MG63 (cell line): ENCODE measurements around the gene SLC25A42. TPM values are rescaled to one million over a fixed set of nuclear protein-coding genes. Genes with fewer than 3 reads are reported as not detected.
"Not testable (repeated sequence)": the region's sequence is repeated elsewhere in the genome, so short reads cannot be mapped to it uniquely, and the experiment has no call there.

Source experiments
- DNase-seq: peaks from one replicate; pipeline ENCODE4 v3.0.0-alpha.2; 2020
- H3K27me3 ChIP-seq: fragments of 250-450 bp; sonication (Bioruptor Pico); 2 replicates; pipeline ENCODE4 v1.5.1; 2020; ENCODE audit warnings: mild to moderate bottlenecking, moderate library complexity
- H3K36me3 ChIP-seq: fragments of 250-450 bp; sonication (Bioruptor Pico); 2 replicates; pipeline ENCODE4 v1.5.1; 2020; ENCODE audit warnings: mild to moderate bottlenecking, moderate library complexity
- H3K4me3 ChIP-seq: fragments of 250-450 bp; sonication (Bioruptor Pico); 2 replicates; pipeline ENCODE4 v1.5.1; 2020; ENCODE audit warnings: mild to moderate bottlenecking, moderate library complexity
- H3K9me3 ChIP-seq: fragments of 250-450 bp; sonication (Bioruptor Pico); 2 replicates; pipeline ENCODE4 v1.5.1; 2020; ENCODE audit warnings: mild to moderate bottlenecking, moderate library complexity
- total RNA-seq: library from RNA; depleted of rRNA; stranded (reverse); fragments of >200 nt; shearing (Covaris generic); gene quantifications from 2 replicates; pipeline ENCODE4 v1.2.3, GENCODE V29; 2014; ENCODE audit warnings: low replicate concordance; rRNA removed

SLC25A42 gene, protein sequence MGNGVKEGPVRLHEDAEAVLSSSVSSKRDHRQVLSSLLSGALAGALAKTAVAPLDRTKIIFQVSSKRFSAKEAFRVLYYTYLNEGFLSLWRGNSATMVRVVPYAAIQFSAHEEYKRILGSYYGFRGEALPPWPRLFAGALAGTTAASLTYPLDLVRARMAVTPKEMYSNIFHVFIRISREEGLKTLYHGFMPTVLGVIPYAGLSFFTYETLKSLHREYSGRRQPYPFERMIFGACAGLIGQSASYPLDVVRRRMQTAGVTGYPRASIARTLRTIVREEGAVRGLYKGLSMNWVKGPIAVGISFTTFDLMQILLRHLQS
- total RNA-seq, result 2.0 and 10.0 TPM in 2 replicates

DNA sequence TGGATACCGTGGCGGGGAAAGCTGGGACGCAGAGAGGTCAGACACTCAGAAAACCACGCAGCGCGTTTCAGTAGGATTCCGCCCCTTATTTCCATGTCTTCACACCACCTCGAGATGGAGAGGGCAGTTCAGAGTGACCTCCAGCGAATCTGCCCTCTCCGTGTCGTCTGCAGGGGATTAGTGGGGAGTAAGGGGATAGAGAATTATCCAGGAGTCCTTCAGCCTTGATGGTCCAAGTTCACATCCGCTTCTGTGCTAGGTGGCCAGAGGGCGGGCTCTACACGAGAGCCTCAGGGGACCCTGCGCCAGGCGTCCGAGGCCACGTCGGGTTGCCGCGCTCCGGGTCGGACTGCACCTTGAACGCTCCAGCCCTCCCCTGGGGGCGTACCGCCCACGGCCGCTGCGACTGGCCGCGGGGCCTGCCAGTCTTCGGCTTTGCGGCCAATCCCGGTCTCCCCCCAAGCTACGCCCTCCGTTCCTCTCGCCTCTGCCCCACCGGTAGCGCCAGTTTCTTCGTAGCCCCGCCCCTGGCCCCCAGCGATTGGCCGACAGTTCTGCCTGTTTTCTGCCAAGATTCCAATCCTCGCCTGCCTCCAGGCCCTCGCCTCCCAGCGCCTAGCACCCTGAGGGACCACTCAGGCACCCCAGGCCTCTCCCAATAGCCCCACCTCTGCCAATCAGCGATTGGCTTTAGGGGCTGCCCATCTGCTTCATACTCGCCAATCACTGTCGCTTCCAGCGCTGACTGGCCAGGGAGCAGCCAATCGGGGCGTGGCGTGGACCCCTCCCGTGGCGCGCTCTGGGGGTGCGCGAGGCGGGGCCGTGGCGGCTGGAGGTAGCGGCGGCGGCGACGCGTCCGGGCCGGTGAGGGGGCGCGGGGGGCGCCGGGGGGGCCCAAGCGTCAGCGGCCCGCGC lies at the start of gene SLC25A42:
TSS of gene SLC25A42 (plus strand) at position 812 of the 915 bp plus-strand sequence. CDS start 32,131 bp downstream, outside the sequence.
- no peaks in the 10 kb centered on the region for H3K9me3 ChIP-seq
- peaks cover 12% of the 10 kb centered on the region; the same call in 1 of the 2 replicates for H3K27me3 ChIP-seq
- peaks cover 27% of the 10 kb centered on the region for H3K36me3 ChIP-seq
- DNase-seq, result peak; percentile 100
- peak within 1 kb of the TSS; percentile 57 for H3K4me3 ChIP-seq

DNA sequence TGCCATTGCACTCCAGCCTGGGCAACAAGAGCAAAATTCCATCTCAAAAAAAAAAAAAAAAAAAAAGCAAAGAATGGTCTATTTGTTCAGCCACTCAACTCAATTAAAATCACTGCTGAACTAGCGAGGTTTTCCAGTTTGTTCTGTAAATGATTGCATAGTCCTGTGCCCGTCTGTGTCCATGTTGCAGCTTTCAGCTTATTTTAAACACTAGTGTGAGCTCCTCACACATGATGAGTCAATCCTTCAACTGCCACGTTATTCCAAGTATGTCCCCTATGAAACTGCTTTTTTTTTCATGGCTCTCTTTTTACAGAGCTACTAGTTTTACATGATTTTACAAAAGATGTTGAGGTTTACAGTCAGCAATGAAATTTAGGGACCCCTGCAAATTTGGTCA lies 42.7 kb upstream of the SLC25A42 start:
- Histone ChIP-seq H3K27me3 (no peaks in the 10 kb centered on the region), H3K4me3 (no peak overlapping the region), H3K9me3 (peaks cover 2% of the 10 kb centered on the region; the same call in 1 of the 2 replicates), H3K36me3 (peaks cover 94% of the 10 kb centered on the region)
- DNase-seq, result no peak

DNA sequence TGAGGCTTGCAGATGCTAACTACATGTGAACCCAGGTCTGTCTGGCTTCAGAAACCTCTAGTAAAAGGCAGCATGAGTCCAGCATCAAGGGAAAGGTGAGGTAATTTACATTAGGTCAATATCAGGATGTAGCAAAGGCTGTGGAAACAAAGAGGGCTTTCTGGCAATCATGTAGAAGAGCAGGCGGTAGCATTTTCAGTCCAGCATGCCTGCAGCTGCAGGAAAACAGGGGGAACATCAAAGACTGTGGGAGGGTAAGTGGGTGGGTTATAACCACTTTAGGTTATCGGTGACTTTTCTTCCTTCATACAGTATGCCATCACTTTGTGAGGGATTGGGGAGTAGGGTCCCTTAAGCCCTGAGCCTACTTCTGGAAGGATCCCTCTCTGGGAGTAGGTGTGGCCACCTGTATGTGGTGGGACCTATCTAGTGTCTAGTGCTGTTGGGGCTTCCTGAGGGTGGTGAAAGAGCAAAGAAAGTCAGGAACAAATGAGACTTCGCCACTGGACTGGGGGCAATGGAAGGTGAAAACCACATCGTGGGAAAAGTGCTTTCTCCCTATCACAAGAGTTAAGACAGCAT lies 41.3 kb upstream of the SLC25A42 start:
- Histone ChIP-seq H3K9me3 (peaks cover 2% of the 10 kb centered on the region; the same call in 1 of the 2 replicates), H3K36me3 (peaks cover 94% of the 10 kb centered on the region)
- no peak for DNase-seq

DNA sequence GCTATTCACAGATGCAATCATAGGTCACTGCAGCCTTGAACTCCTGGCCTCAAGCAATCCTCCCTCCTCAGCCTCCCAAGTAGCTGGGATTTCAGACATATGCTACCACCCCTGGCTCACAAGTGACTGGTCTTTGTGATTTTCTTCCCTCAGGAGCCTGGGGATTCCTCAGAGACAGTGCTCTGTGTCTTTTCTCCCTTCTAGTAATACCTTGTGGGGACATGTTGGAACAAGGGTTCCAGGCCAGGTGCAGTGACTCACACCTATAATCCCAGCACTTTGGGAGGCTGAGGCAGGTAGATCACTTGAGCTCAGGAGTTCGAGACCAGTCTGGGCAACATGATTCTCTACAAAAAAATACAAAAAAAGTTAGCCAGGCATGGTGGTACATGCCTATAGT lies 40.4 kb upstream of the SLC25A42 start:
- H3K9me3 ChIP-seq, H3K4me3 ChIP-seq, H3K27me3 ChIP-seq, DNase-seq: not testable (repeated sequence)
- peaks cover 94% of the 10 kb centered on the region for H3K36me3 ChIP-seq

More for the DNA sequence above, 41.3 kb upstream of the SLC25A42 start:
- Histone ChIP-seq H3K27me3 (no peaks in the 10 kb centered on the region), H3K4me3 (no peak overlapping the region)

DNA sequence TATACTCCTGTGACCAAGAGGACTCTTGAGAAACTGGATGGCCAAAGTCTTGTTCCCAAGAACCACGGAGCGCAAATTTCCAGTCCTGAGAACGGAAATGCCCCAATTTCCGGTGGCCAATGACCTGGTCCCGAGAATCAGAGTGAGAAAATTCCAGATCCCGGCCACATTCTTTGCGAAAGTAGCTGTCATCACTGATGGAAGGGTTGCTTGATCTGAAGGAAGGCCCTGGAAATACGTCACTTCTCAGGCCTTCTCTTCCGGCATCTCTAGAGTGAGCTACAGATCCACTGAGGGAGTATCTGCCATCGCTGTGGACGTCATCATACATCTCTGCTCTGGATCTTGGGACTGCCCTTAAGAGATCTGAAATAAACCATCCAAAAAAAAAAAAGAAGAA lies 37.9 kb upstream of the SLC25A42 start:
- Histone ChIP-seq H3K4me3 (no peak overlapping the region), H3K27me3 (no peaks in the 10 kb centered on the region), H3K9me3 (no peaks in the 10 kb centered on the region), H3K36me3 (peaks cover 97% of the 10 kb centered on the region)
- no peak for DNase-seq

DNA sequence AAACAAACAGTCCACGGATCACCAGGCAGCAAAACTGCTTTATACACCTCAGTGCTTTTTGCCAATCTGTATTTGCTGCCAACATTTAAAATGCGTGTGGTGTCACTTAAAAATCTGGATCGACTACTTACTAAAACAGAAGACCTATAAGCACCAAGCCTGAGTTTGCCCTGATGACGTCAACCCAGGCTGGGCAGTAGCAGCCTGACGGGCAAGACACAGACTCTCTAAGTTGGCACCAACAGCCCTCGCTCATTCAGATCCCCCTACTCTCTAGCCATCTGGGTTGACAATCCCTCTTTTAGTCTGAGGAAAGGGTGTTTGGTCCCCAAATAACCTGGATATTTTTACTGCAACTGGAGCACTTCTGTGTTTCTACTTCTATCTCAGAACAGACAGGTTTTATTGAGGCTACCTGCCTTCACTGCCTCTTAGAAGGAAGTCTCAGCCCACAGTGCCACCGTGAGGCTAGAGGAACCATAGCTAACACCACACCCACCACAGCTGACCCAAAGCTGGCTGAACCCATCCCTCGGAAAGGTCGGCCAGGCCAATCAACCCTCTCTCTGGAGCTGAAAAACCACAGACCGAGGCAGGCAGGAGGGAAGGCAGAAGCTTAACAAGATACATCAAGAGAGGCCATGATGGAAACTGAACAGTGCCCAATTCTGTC lies 37.4 kb upstream of the SLC25A42 start:
- DNase-seq, result no peak
- Histone ChIP-seq H3K9me3 (no peaks in the 10 kb centered on the region), H3K27me3 (no peaks in the 10 kb centered on the region), H3K36me3 (peaks cover 98% of the 10 kb centered on the region), H3K4me3 (no peak overlapping the region)

DNA sequence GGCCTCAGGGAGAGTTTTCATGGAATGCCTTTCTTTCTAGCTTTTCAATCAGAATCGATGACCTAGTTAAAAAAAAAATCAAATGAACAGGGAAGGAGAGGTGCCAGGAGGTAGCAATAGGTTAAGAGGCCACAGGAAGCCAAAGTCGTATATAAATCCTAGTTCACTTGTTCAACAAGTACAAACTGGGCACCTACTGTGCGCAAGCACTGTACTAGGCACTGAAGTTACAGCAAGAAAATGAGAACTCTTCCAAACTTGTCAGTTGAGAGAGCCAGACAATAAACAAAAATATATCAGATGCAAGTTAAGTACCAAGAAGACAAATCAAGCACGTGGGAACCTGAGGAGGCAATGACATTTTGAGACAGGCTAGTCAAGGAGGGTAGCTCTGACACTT lies 36.6 kb upstream of the SLC25A42 start:
- no peak overlapping the region for H3K4me3 ChIP-seq
- H3K9me3 ChIP-seq, result no peaks in the 10 kb centered on the region
- no peaks in the 10 kb centered on the region for H3K27me3 ChIP-seq
- no peak for DNase-seq
- H3K36me3 ChIP-seq, result peaks cover 100% of the 10 kb centered on the region

DNA sequence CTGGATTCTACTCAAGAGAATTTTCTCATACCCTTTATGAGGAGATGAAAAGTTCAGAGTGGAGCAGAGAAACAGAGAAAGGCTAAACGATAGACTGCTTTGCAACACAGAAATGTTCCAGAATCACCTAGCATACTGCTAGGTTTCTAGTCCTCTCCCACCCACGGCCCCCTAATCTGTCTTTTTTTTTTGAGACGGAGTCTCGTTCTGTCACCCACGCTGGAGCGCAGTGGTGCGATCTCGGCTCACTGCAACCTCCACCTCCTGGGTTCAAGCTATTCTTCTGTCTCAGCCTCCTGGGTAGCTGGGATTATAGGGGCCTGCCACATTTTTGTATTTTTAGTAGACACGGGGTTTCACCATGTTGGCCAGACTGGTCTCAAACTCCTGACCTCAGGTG lies 35.3 kb upstream of the SLC25A42 start:
- H3K36me3 ChIP-seq, result peaks cover 91% of the 10 kb centered on the region

DNA sequence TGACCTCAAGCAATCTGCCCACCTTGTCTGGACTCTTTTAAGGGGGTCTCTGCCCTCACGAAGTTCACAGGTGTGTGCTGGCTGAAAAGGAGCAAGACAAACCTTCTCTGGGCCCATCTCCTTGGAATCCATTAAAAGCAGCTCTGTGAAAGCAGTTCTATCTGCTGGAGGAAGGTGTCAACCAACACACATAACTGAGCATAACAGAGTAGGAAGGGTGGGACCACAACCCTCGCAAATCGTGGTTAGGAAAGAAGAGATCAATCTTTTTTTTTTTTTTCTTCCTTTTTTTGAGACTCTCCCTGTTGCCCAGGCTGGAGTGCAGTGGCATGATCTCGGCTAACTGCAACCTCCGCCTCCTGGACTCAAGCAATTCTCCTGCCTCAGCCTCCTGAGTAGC lies 31.9 kb upstream of the SLC25A42 start:
- no peaks in the 10 kb centered on the region for H3K27me3 ChIP-seq
- no peak for DNase-seq
- H3K36me3 ChIP-seq, result peaks cover 78% of the 10 kb centered on the region
- no peaks in the 10 kb centered on the region; the same call in 1 of the 2 replicates for H3K9me3 ChIP-seq
- peak overlapping the region; percentile 87 for H3K4me3 ChIP-seq

More for the DNA sequence above, 35.3 kb upstream of the SLC25A42 start:
- Histone ChIP-seq H3K9me3 (no peaks in the 10 kb centered on the region; the same call in 1 of the 2 replicates), H3K27me3 (no peaks in the 10 kb centered on the region), H3K4me3 (no peak overlapping the region)
- no peak for DNase-seq

DNA sequence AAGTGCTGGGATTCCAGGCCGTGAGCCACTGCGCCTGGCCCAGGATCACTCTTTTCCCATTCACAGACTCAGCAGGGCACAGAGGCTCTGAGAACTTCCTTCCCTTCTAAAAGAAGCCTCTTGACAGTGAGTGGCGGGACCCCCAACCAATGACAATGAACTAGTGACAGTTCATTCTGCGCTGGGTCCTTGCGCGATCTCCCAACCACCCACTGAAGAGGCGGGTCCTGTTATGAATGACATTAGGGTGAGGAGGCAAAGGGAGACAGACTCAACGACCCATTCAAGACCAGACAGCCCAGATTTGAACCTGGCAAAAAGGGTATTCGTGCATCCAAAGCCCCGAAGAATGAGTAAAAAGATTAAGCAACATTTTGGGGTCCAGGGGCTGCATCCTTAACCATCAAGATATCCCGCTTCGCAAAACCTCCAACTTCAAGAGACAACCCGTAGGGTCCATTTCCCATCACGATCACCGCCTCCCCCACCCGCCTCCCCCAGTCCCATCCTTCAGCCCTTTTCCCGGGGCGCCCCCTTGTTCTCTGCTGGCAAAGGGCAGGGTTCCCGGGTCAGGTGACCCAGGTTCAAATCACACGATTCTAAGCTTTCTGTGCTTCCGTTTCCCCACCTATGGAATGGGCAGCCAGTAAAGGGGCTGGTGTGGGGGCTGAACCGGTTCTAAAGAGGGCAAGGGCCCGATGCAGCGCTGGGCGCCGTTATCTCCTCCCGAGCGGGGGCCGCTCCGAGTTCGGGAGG lies 31.2 kb upstream of the SLC25A42 start:
- no peaks in the 10 kb centered on the region for H3K27me3 ChIP-seq
- peak; percentile 96 for DNase-seq
- peak overlapping the region; percentile 87 for H3K4me3 ChIP-seq
- peaks cover 76% of the 10 kb centered on the region for H3K36me3 ChIP-seq
- H3K9me3 ChIP-seq, result peaks cover 1% of the 10 kb centered on the region

DNA sequence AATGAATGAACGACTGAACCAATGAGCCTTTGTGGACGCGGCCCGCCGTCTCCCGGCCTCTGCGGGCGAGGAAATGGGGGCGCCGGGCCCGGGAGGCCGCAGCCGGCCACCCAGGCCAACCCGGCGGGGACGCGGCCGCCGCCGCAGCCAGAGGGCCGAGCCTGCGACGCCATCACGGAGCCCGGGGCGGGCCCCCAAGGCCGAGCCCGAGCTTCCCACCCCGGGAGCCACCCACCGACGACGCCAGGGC lies 30.7 kb upstream of the SLC25A42 start:
- Histone ChIP-seq H3K9me3 (peaks cover 4% of the 10 kb centered on the region), H3K27me3 (no peaks in the 10 kb centered on the region), H3K4me3 (peak overlapping the region; percentile 87), H3K36me3 (peaks cover 76% of the 10 kb centered on the region)
- DNase-seq, result no peak

DNA sequence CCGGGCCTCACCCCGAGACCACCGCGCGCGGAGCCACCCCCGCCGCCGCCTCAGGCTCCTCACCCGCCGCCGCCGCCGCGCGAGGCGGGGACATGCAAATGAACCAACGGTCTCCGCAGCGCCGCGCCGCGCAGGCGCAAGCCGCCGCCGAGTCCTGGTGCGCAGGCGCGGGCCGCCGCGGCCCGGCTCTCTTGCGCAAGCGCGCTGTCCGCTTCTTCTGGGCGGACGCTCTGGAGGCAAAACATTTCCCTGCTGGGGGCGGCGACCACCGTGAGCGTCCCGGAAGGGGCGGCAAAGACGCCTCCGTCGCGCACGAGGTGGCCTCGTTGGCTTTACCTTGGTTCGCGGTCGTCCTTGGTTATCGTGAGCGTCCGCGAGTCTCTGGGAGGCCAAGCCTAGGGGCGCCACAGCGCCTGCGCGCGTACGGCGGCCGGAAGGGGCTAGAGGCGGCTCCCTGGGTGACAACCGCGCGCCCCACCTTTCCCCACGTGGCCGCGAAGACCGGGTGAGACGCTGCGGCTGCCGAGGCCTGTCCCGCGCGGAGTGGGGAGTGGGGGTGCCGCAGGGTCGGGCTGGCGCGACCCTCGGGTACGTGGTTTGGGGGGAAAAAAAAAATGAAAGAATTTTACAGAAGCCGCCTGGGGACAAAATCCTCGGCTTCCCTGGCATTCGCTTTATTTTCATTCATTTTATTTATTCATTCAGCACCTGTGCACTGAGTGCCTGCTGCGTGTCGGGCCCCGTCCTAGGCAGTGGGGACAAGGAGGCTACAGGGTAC lies 30.2 kb upstream of the SLC25A42 start, which contains the start of the genes ARMC6 and SUGP2:
TSS of gene ARMC6 (plus strand) at position 178 of the 778 bp plus-strand sequence. CDS start 607 bp downstream, outside the sequence.
TSS of gene SUGP2 (minus strand) at position 92 of the 778 bp plus-strand sequence. CDS start 2,446 bp downstream, outside the sequence.
- H3K36me3 ChIP-seq, result peaks cover 76% of the 10 kb centered on the region
- H3K9me3 ChIP-seq, result peaks cover 4% of the 10 kb centered on the region
- DNase-seq, result peak; percentile 96
- peak within 1 kb of the TSS; percentile 87 for H3K4me3 ChIP-seq
- no peaks in the 10 kb centered on the region for H3K27me3 ChIP-seq

DNA sequence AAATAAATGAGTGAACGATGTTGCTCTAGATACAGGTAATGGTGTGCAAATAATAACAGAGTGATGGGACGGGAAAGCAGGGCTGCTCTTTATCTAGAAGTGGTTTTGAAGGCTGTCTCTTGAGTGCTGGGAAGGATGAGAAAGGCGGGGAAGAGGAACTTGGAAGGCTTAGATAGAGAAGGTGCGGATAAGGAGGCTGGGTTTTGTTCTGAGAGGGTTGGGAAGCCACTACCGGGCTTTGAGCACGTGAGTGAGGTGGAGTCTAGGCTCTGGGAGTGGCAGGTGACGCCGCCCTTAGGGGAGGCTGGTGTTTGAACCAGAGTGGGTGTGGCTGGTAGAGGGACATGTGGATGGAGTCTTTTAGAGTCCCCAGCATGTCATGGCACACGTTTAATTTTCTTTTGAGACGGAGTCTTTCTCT lies 29.6 kb upstream of the SLC25A42 start:
- peaks cover 74% of the 10 kb centered on the region for H3K36me3 ChIP-seq
- peak overlapping the region; percentile 87 for H3K4me3 ChIP-seq
- H3K27me3 ChIP-seq, result no peaks in the 10 kb centered on the region
- DNase-seq, result peak; percentile 94
- peaks cover 4% of the 10 kb centered on the region for H3K9me3 ChIP-seq

DNA sequence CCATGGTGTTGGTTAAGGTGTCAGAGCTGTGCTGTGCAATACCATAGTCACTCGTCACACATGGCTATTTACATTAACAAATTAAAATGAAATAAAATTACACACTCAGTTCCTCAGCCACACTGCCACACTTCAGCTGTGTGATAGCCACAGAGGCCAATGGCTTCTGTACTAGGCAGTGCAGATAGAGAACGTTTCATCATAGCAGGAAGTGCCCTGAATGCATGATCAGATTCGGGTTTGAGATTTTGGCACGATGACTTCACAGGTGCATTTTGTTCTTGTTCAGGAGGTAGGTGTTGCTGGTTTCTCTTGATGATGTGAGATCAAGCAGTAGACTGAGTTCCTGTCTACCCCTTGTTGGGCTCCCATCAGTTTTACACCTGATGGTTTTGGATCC lies 23.9 kb upstream of the SLC25A42 start:
- DNase-seq, result no peak
- H3K9me3 ChIP-seq, result peaks cover 4% of the 10 kb centered on the region
- peaks cover 86% of the 10 kb centered on the region for H3K36me3 ChIP-seq
- no peak overlapping the region for H3K4me3 ChIP-seq
- no peaks in the 10 kb centered on the region for H3K27me3 ChIP-seq

DNA sequence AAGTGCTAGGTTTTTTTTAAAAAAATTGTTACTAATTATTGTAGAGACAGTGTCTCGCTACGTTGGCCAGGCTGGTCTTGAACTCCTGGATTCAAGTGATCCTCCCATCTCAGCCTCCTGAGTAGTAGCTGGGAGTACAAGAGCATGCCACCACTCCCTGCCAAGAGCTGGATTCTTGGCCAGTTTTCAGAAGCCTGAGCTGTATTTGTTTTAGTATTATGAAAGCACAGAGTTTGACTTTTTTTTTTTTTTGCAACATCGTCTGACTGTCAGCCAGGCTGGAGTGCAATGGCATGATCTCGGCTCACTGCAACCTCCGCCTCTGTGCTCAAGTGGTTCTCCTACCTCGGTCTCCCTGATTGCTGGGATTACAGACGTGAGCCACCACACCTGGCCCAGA lies 23.4 kb upstream of the SLC25A42 start:
- no peak overlapping the region for H3K4me3 ChIP-seq
- DNase-seq, result peak; percentile 95
- peaks cover 84% of the 10 kb centered on the region for H3K36me3 ChIP-seq
- H3K9me3 ChIP-seq, result peaks cover 4% of the 10 kb centered on the region
- H3K27me3 ChIP-seq, result no peaks in the 10 kb centered on the region
